ELR (cell line): ENCODE results near the gene GSAP.
"Not testable (repeated sequence)": the region's sequence is repeated elsewhere in the genome, so short reads cannot be mapped to it uniquely, and the experiment has no call there.

ENCODE experiments used
- DNase-seq: peaks from one replicate; pipeline ENCODE4 v3.0.0-alpha.2; 2015; ENCODE audit warnings: low read depth

GSAP gene

GRCh38 chr7:77360104-77360503 lies 56.0 kb downstream of the GSAP start:
- no peak for DNase-seq

DNA sequence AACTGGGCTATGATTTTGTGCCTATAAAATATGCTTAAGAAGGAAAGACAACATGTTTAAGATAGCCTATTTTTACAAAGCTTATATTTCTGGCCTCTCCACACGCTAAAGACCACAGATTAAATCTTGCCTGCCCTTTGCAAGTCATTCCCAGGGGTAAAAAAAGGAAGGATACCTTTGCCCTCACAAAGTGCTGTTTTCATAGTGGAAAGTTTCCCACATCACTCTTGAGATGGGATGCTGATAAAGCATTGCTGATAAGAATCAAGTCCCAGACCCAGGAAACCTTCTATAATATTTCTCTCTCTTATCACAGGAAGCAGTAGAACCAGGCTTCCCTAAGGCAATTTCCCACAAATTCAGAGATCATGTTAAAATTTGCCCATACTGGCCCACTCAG lies 56.5 kb downstream of the GSAP start:
- no peak for DNase-seq

DNA sequence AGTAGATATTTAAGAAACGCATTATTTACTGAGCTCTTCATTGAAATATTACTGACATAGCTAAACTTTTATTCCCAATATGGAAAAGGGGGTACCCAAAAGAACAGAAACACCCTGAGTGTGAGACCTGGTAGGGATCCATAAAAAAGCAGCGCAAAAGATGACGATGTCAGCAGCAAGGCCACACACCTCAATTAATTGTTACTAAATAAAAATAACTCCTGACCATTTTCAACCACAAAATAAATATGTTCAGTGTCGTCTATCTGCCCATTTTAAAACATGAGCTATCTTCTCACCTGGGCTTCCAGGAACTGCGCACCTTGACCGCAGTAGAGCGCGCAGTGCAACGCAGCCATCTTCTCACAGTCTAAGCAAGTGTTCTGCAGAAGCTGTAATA lies 61.2 kb downstream of the GSAP start:
- DNase-seq, result no peak

DNA sequence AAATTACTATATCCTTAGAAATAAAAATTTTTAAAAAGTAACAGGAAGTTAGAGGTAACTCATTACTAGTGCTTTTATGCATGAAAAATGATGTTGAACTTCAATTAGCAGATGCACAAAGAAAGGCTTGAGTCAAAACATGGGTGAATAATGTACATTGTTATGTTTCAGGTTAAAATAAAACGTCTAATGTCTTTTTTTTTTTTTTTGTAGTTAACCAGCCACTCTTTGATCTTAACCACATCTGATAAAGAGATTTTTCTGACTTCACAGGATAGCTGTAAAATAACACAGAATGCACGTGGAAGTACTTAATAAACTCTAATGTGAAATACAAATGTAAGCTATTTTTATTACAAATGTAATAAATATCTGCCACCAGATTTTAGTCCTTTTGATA lies 61.7 kb downstream of the GSAP start:
- no peak for DNase-seq

- DNase-seq, result no peak
These were observed 62.2 kb downstream of the GSAP start for GRCh38 chr7:77353911-77354310.

DNA sequence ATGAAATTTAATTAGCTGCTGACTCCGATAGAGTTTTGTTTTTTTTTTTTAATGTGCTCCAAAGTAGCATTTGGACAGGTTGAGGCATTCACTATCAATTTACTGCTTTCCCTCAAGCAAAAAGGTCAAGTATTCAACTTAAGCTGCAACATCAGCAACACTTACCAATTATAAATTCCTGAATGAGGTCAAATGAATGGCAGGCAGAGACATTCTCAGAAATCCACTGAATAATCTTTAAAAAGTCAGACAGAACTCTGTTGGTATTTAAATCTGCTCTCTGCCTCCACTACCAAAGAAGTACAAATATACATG lies 62.8 kb downstream of the GSAP start:
- DNase-seq, result no peak

DNA sequence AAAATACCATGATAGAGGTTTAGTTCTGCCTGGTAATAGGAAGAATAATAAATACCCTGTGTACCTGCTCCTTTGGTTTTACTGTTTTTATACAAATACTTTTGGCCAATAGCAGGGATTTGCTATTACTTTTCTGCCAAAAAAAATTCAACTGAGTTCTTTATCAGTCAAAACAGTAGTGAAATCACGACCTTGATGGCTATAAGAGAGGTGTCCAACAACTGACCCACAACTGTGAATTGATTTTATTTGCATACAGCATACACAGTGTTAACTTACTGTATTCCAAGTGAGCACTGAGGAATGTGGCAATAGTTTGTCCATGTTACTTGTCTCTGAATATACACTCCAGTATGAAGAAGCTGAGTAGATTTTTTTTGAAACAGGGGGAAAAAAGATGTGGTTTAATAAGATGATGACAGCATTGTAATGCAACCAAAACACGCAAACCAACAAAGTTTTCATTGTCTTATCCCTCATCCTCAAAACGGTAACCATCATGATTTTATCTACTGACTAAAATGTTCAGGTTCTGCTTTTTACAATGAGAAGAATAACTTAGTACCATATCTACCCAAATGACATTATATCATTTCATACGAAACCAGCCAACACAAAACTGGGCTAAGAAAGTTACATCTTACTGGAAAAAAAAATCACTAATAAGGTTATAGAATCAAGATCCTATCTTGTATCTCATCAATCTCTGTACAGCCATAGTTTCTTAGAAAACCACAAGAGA lies 63.3 kb downstream of the GSAP start:
- no peak for DNase-seq

GRCh38 chr7:77351539-77352004 lies 64.6 kb downstream of the GSAP start:
- no peak for DNase-seq

DNA sequence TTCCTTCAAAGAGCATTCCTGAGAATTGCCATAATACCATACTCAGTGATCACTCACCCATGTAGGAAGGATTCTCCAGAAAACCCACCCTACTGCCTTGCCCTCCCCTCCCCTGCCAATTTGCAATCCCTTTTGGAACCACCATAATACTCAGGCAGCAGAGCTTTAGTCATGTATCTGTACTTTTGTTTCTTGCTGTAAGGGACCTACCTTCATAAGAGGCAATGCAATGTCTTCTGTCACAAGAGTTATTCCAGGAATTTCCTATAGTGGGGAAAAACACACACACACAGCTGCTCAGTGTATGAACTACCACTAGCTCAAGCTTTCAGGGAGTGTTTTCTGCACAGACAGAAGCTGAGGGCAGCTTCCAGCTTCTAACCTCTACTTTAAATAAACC lies 67.0 kb downstream of the GSAP start:
- DNase-seq, result no peak

DNA sequence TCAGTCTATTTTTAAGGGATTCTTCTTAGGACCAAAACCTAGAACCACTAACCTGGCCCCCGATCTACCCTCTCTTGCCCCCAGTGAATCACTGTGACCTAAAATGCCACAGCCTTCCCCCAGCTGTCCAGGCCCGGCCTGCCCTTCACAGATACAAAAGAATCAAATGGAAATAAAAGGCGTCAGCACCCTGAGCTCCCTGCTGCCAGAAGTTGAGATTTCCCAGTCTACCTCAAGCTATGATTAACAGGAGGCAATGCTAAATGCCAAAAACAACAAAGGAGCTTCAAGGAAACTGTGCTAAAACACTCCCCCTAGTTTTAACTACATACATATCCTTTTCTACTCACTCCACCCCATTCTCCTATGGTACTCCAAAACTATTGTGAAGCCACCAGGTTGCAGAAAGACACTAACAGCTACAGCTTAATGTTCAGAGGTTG lies 67.8 kb downstream of the GSAP start:
- peak; percentile 42 for DNase-seq

DNA sequence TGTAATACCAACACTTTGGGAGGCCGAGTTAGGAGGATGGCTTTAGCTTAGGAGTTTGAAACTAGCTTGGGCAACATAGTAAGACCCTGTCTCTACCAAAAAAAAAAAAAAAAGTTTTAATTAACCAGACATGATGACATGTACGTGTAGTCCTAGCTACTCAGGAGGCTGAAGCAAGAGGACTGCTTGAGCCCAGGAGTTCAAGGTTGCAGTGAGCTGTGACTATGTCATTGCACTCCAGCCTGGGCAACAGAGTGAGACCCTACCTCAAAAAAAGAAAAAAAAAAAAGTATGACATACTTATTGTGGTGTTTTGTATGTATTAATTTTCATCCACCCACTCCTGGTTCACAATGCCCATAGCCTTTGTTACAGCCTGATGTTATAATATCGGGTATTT lies 69.7 kb downstream of the GSAP start:
- no peak for DNase-seq

GRCh38 chr7:77345426-77345825 lies 70.7 kb downstream of the GSAP start:
- not testable (repeated sequence) for DNase-seq

DNA sequence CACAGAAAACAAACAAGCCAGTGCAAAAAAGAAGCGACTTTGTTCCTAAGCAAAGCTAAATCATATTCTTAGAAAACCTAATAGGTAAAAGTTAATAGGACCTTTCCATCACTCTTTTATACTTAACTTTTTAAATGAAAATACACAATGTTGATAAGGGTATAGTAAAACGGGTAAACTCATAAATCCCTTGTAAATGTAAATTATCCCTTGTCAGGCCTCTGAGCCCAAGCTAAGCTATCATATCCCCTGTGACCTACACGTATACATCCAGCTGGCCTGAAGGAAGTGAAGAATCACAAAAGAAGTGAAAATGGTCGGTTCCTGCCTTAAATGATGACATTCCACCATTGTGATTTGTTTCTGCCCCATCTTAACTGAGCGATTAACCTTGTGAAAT lies 76.4 kb downstream of the GSAP start:
- DNase-seq, result no peak

GRCh38 chr7:77338883-77339629 lies 77.1 kb downstream of the GSAP start:
- DNase-seq, result no peak

DNA sequence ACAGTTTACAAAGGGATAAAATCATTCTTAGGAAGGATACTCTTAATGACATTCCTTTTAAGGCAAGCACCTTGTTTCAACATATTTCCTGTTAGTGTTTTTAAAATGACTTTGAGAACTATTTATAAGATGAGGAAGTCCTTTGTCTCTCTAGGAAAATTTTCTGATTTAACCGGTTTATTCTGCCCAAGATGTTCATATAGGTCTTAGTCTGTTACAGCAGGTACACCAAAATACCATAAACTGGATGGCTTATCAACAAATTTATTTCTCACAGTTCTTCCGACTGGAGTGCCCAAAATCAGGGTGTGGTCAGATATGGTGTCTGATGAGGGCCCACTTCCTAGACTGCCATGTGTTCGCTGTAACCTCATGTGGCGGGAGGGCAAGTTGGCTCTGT lies 77.9 kb downstream of the GSAP start:
- DNase-seq, result no peak

- no peak for DNase-seq
These were observed 78.6 kb downstream of the GSAP start for GRCh38 chr7:77337456-77337990.

DNA sequence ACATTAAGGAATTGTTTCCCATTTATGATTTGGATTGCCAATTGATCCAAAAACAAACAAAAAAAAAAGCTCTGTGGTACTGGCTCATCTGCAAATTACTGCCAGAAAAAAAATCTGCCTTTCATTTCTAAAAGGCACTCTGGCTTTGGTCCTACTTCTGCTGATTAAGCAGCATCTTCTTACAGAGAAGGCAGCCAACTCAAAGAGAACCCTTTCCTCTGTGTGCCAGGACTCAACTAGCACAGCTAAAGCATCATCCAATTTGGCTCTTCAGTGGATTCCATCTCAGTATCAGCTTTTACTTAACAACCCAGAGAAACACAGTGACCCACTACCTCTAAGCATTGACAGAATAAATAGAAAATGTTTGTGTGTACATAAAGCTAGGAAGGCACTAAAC lies 80.6 kb downstream of the GSAP start:
- no peak for DNase-seq

GRCh38 chr7:77334039-77334438 lies 82.1 kb downstream of the GSAP start:
- not testable (repeated sequence) for DNase-seq

GRCh38 chr7:77331938-77332695 lies 84.0 kb downstream of the GSAP start:
- peak; percentile 88 for DNase-seq

DNA sequence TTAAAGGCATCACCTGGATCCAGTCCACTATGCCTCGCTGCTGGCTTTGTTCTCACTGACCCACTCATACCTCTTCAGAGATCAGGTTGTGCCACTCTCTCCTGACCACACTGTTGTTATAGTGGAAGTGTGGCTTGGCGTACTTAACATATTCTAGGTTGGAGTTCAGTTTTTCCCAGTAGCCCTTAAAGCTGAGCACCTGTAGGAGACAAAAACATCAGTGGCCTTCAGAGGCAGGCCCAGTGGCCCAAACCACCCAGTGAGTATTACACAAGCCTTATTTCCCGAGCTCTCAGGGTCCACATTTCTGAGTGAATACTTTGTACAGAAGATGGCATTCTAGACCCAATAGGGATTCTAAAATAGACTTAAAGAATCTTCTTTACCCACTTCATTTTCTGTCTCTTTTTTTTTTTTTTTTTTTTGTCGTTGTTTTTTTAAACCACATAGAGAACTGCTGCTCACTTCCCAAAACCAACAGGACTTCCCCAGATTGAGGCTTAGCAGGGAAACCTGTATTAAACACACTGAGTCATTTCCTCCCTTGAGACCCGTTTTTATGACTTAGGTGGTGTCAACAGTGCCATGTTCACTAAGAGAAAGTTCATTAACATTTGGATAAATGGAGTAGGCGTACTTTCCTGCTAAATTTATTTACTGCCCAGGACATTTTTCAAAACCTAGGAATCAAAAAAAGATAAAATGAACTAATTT lies 85.8 kb downstream of the GSAP start:
- peak; percentile 71 for DNase-seq

DNA sequence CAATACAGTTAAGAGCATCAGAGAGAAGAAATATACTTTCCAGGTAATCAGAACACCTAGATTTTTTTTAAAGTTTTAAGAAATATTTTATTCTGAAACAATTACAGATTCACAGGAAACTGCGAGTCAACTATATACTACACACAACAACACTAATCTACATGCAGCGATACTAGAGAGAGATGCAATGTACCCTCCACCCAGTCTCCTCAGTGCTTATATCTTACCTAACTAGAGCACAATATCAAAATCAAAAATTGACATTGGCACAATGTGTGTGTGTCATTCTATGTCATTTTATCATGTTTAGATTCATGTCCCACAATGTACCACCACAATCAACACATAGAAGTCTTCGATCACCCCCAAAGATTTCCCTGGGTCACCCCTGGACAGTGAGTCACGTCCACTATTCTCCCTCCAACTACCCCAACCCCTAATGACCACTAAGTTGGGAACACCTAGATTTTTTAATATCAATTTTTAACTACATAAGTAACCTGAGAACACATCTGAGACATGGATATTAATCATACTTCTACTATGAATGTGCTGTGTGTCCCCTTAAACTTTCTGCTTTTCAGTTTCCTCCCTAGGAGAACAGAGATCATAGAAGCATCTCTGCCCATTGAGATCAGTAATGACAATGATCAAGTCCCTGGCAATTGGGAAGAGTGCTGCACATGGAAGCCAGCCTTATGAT lies 86.5 kb downstream of the GSAP start:
- DNase-seq, result no peak
